Bronchial epithelial cell (primary cell): ENCODE results near the gene MAPKAPK3. TPM values are rescaled to one million over a fixed set of nuclear protein-coding genes. Genes with fewer than 3 reads are reported as not detected.

ENCODE experiments used
- DNase-seq: peaks from one replicate; pipeline ENCODE4 v3.0.0-alpha.2; 2010; ENCODE audit warnings: low read depth
- FAIRE-seq: peaks from 2 replicates; lab custom pipeline; 2011; peaks lifted over from hg19 to GRCh38; lab: Jason Lieb, UNC
- H3K27me3 ChIP-seq: 2 replicates; pipeline ENCODE4 v1.5.1; 2011; ENCODE audit warnings: low read length; ENCODE audit not compliant: control insufficient read depth, insufficient read depth
- H3K36me3 ChIP-seq: 2 replicates; pipeline ENCODE4 v1.5.1; 2011; ENCODE audit warnings: low read length; ENCODE audit not compliant: control insufficient read depth, insufficient read depth
- H3K4me3 ChIP-seq: 2 replicates; pipeline ENCODE4 v1.5.1; 2011; ENCODE audit warnings: mild to moderate bottlenecking, low read depth, low read length, control low read depth
- total RNA-seq: library from RNA; depleted of rRNA; stranded (reverse); fragments of >200 nt; gene quantifications from 2 replicates; pipeline ENCODE4 v1.2.1, GENCODE V29; 2014
- TF ChIP-seq, protein P1 (sequence below): IDR thresholded peaks from 2 replicates; pipeline ENCODE4 v1.5.1; 2011; ENCODE audit warnings: mild to moderate bottlenecking, moderate library complexity, low read length, control low read depth, inconsistent platforms; ENCODE audit not compliant: insufficient read depth, severe bottlenecking

MAPKAPK3 gene
- total RNA-seq, 1 donor from 2014 or later, result 47.1 TPM

GRCh38 chr3:50612234-50612882 is 4.6 kb upstream of the MAPKAPK3 start:
- TF ChIP-seq, protein P1, sequence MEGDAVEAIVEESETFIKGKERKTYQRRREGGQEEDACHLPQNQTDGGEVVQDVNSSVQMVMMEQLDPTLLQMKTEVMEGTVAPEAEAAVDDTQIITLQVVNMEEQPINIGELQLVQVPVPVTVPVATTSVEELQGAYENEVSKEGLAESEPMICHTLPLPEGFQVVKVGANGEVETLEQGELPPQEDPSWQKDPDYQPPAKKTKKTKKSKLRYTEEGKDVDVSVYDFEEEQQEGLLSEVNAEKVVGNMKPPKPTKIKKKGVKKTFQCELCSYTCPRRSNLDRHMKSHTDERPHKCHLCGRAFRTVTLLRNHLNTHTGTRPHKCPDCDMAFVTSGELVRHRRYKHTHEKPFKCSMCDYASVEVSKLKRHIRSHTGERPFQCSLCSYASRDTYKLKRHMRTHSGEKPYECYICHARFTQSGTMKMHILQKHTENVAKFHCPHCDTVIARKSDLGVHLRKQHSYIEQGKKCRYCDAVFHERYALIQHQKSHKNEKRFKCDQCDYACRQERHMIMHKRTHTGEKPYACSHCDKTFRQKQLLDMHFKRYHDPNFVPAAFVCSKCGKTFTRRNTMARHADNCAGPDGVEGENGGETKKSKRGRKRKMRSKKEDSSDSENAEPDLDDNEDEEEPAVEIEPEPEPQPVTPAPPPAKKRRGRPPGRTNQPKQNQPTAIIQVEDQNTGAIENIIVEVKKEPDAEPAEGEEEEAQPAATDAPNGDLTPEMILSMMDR, result no peak
- no peak for FAIRE-seq
- H3K36me3 ChIP-seq, result peaks cover 4% of the 10 kb centered on the region
- peak overlapping the region; percentile 81 for H3K4me3 ChIP-seq
- DNase-seq, result no peak
- no peaks in the 10 kb centered on the region for H3K27me3 ChIP-seq

- Histone ChIP-seq H3K36me3 (no peaks in the 10 kb centered on the region), H3K4me3 (no peak overlapping the region)
- FAIRE-seq, result no peak
These were observed 3.7 kb upstream of the MAPKAPK3 start for GRCh38 chr3:50612970-50613846.

GRCh38 chr3:50615190-50615589 is 1.8 kb upstream of the MAPKAPK3 start:
- TF ChIP-seq, protein P1, result no peak
- no peak for FAIRE-seq
- no peak overlapping the region for H3K4me3 ChIP-seq
- no peak for DNase-seq
- no peaks in the 10 kb centered on the region for H3K36me3 ChIP-seq
- no peaks in the 10 kb centered on the region for H3K27me3 ChIP-seq

More at GRCh38 chr3:50612970-50613846, 3.7 kb upstream of the MAPKAPK3 start:
- no peak for DNase-seq
- no peaks in the 10 kb centered on the region for H3K27me3 ChIP-seq
- TF ChIP-seq, protein P1, result no peak

GRCh38 chr3:50616003-50616769 is 765 bp upstream of the MAPKAPK3 start:
- Histone ChIP-seq H3K27me3 (no peaks in the 10 kb centered on the region), H3K4me3 (peak overlapping the region; percentile 47), H3K36me3 (no peaks in the 10 kb centered on the region)
- TF ChIP-seq, protein P1, result peak; percentile 100
- FAIRE-seq (peak; percentile 73), DNase-seq (peak; percentile 71)

GRCh38 chr3:50616770-50617095 is 218 bp upstream of the MAPKAPK3 start:
- H3K4me3 ChIP-seq, result peak overlapping the region; percentile 87
- FAIRE-seq (no peak), DNase-seq (peak; percentile 79)
- no peaks in the 10 kb centered on the region for H3K36me3 ChIP-seq
- H3K27me3 ChIP-seq, result no peaks in the 10 kb centered on the region
- TF ChIP-seq, protein P1, result no peak
